ENCODE data around the gene CXCL17.
"Not testable (repeated sequence)": the region's sequence is repeated elsewhere in the genome, so short reads cannot be mapped to it uniquely, and the experiment has no call there.

The CXCL17 gene
- 0 reads per million in 2 donors for total RNA-seq

GRCh38 chr19:42442833-42443232 lies at the start of gene CXCL17:
TSS of gene CXCL17 (minus strand) at chr19:42442946. CDS start at chr19:42442832, 114 bp downstream.
- DNase-seq = no peak

- DNase-seq = no peak
Observed at GRCh38 chr19:42488783-42489521, 46.2 kb upstream of the CXCL17 start.

- DNase-seq = no peak
Observed at GRCh38 chr19:42487798-42488178, 45.0 kb upstream of the CXCL17 start.

- no peak for DNase-seq
Observed at GRCh38 chr19:42487032-42487797, 44.5 kb upstream of the CXCL17 start.

GRCh38 chr19:42485036-42485435 lies 42.3 kb upstream of the CXCL17 start:
- not testable (repeated sequence) for DNase-seq

GRCh38 chr19:42480335-42481095 lies 37.8 kb upstream of the CXCL17 start:
- DNase-seq = peak in 1 of 5 experiments; percentile 9

GRCh38 chr19:42479736-42480135 lies 37.0 kb upstream of the CXCL17 start:
- no peak for DNase-seq

GRCh38 chr19:42478765-42479311 lies 36.1 kb upstream of the CXCL17 start:
- no peak for DNase-seq

GRCh38 chr19:42477933-42478332 lies 35.2 kb upstream of the CXCL17 start:
- no peak for DNase-seq

- DNase-seq = no peak
Observed at GRCh38 chr19:42477117-42477516, 34.4 kb upstream of the CXCL17 start.

GRCh38 chr19:42475366-42475765 lies 32.6 kb upstream of the CXCL17 start:
- DNase-seq = no peak

GRCh38 chr19:42474743-42475142 lies 32.0 kb upstream of the CXCL17 start:
- DNase-seq = no peak

- no peak for DNase-seq
Observed at GRCh38 chr19:42473686-42474085, 30.9 kb upstream of the CXCL17 start.

GRCh38 chr19:42472402-42473147 lies 29.8 kb upstream of the CXCL17 start:
- DNase-seq = no peak

- DNase-seq = no peak
Observed at GRCh38 chr19:42471554-42472249, 29.0 kb upstream of the CXCL17 start.

- no peak for DNase-seq
Observed at GRCh38 chr19:42469311-42470235, 26.8 kb upstream of the CXCL17 start.

GRCh38 chr19:42468273-42468796 lies 25.6 kb upstream of the CXCL17 start:
- no peak for DNase-seq

GRCh38 chr19:42467183-42467760 lies 24.5 kb upstream of the CXCL17 start:
- no peak for DNase-seq

- no peak for DNase-seq
Observed at GRCh38 chr19:42466521-42467182, 23.9 kb upstream of the CXCL17 start.

Data from T-helper 2 cell (primary cell).